Renal cortical epithelial cell (primary cell): ENCODE results near the gene SRPK1. TPM values are rescaled to one million over a fixed set of nuclear protein-coding genes. Genes with fewer than 3 reads are reported as not detected.

Experiments used
- total RNA-seq: library from RNA; depleted of rRNA; stranded (reverse); fragments of >200 nt; gene quantifications from 2 replicates; pipeline ENCODE4 v1.2.3, GENCODE V29; 2014

The SRPK1 gene
- total RNA-seq, 1 donor from 2014 or later: 104 TPM

Other genes with a start within 250 kb of the SRPK1 start
- 20.0 and 146 TPM in 2 replicates for gene FKBP5, start 232.2 kb downstream of the SRPK1 start, total RNA-seq
- 0.35 and 0.87 TPM in 2 replicates for gene ARMC12, start 184.1 kb downstream of the SRPK1 start, total RNA-seq
- gene CLPSL2, start 144.5 kb downstream of the SRPK1 start, total RNA-seq: not detected in 2 replicates
- not detected in 2 replicates for gene CLPSL1, start 140.1 kb downstream of the SRPK1 start, total RNA-seq
- not detected in 2 replicates for gene CLPS, start 123.8 kb downstream of the SRPK1 start, total RNA-seq
- gene LHFPL5, start 115.7 kb downstream of the SRPK1 start, total RNA-seq: 0.10 TPM in 1 of 2 replicates, not detected in the other
- 0.05 TPM in 1 of 2 replicates, not detected in the other for gene SLC26A8, start 103.5 kb upstream of the SRPK1 start, total RNA-seq
- gene MAPK14, start 106.7 kb upstream of the SRPK1 start, total RNA-seq: 52.8 and 86.7 TPM in 2 replicates
- 17.2 and 29.5 TPM in 2 replicates for gene MAPK13, start 209.4 kb upstream of the SRPK1 start, total RNA-seq